HG02588 (cell line): ENCODE data around the gene NAP1L3.
A peak's percentile ranks its signal among the peaks of the same experiment; 100 is the strongest.

Experiments used
- ATAC-seq: cut with Tn5 transposase; IDR thresholded peaks from one replicate; pipeline ENCODE4 v1.9.1; 2021; ENCODE audit warnings: mild to moderate bottlenecking, moderate library complexity; ENCODE audit not compliant: unreplicated experiment

The NAP1L3 gene

GRCh38 chrX:93673056-93673868 lies at the start of gene NAP1L3:
Gene NAP1L3, minus strand, starts transcription at chrX:93673578. Its CDS starts 274 bp downstream, at chrX:93673304.
- ATAC-seq: peak; percentile 89

- no peak for ATAC-seq
Observed at GRCh38 chrX:93711076-93711475, 37.7 kb upstream of the NAP1L3 start.

GRCh38 chrX:93703701-93704100 lies 30.3 kb upstream of the NAP1L3 start:
- no peak for ATAC-seq

GRCh38 chrX:93695981-93696380 lies 22.6 kb upstream of the NAP1L3 start:
- ATAC-seq: no peak

GRCh38 chrX:93673869-93674271 lies 492 bp upstream of the NAP1L3 start, which contains the start of gene FAM133A:
Gene FAM133A, plus strand, starts transcription at chrX:93674206. Its CDS starts 35,214 bp downstream, at chrX:93709420.
- ATAC-seq: no peak

- no peak for ATAC-seq
Observed at GRCh38 chrX:93660575-93660974, 12.8 kb downstream of the NAP1L3 start.

- no peak for ATAC-seq
Observed at GRCh38 chrX:93649381-93649780, 24.0 kb downstream of the NAP1L3 start.

- no peak for ATAC-seq
Observed at GRCh38 chrX:93637591-93637990, 35.8 kb downstream of the NAP1L3 start.
